GM19452 (cell line): ENCODE results near the gene HORMAD1.
A peak's percentile ranks its signal among the peaks of the same experiment; 100 is the strongest.
"Not testable (repeated sequence)": the region's sequence is repeated elsewhere in the genome, so short reads cannot be mapped to it uniquely, and the experiment has no call there.

Source experiments
- ATAC-seq: cut with Tn5 transposase; IDR thresholded peaks from one replicate; pipeline ENCODE4 v1.9.1; 2021; ENCODE audit not compliant: unreplicated experiment

Gene HORMAD1

GRCh38 chr1:150720703-150721102 is at the start of gene HORMAD1:
TSS of gene HORMAD1 (minus strand) at chr1:150720895. CDS start at chr1:150719505, 1,390 bp downstream.
- no peak for ATAC-seq

- ATAC-seq = not testable (repeated sequence)
Measured at GRCh38 chr1:150767704-150768103, 47.0 kb upstream of the HORMAD1 start.

- peak; percentile 21 for ATAC-seq
Measured at GRCh38 chr1:150765977-150766301, 45.2 kb upstream of the HORMAD1 start.

GRCh38 chr1:150765296-150765976 is 44.7 kb upstream of the HORMAD1 start, which contains the start of gene CTSS:
TSS of gene CTSS (minus strand) at chr1:150765778. CDS start at chr1:150764763, 1,015 bp downstream.
- peak; percentile 81 for ATAC-seq

- no peak for ATAC-seq
Measured at GRCh38 chr1:150764617-150765101, 44.0 kb upstream of the HORMAD1 start.

GRCh38 chr1:150763018-150763417 is 42.3 kb upstream of the HORMAD1 start:
- ATAC-seq = no peak

GRCh38 chr1:150762552-150762951 is 41.9 kb upstream of the HORMAD1 start:
- ATAC-seq = no peak

GRCh38 chr1:150761801-150762200 is 41.1 kb upstream of the HORMAD1 start:
- ATAC-seq = no peak

- ATAC-seq = no peak
Measured at GRCh38 chr1:150760013-150760412, 39.3 kb upstream of the HORMAD1 start.

GRCh38 chr1:150753416-150753815 is 32.7 kb upstream of the HORMAD1 start:
- no peak for ATAC-seq

- no peak for ATAC-seq
Measured at GRCh38 chr1:150751443-150751842, 30.7 kb upstream of the HORMAD1 start.

GRCh38 chr1:150749720-150750311 is 29.1 kb upstream of the HORMAD1 start:
- ATAC-seq = no peak

GRCh38 chr1:150748878-150749719 is 28.4 kb upstream of the HORMAD1 start:
- no peak for ATAC-seq

GRCh38 chr1:150730130-150730721 is 9.5 kb upstream of the HORMAD1 start:
- no peak for ATAC-seq

- ATAC-seq = no peak
Measured at GRCh38 chr1:150724336-150724735, 3.6 kb upstream of the HORMAD1 start.

GRCh38 chr1:150720098-150720497 is 597 bp downstream of the HORMAD1 start:
- no peak for ATAC-seq

- no peak for ATAC-seq
Measured at GRCh38 chr1:150718225-150718891, 2.3 kb downstream of the HORMAD1 start.

- not testable (repeated sequence) for ATAC-seq
Measured at GRCh38 chr1:150709031-150709430, 11.7 kb downstream of the HORMAD1 start.

- no peak for ATAC-seq
Measured at GRCh38 chr1:150708595-150708994, 12.1 kb downstream of the HORMAD1 start.

GRCh38 chr1:150706091-150706490 is 14.6 kb downstream of the HORMAD1 start:
- ATAC-seq = no peak

- no peak for ATAC-seq
Measured at GRCh38 chr1:150703427-150703826, 17.3 kb downstream of the HORMAD1 start.
